NB4 (cell line): ENCODE results near the gene RAB42.
A peak's percentile ranks its signal among the peaks of the same experiment; 100 is the strongest.

ENCODE experiments used
- POLR2A ChIP-seq: IDR thresholded peaks from 2 replicates; pipeline ENCODE4 v1.6.1; 2011; ENCODE audit warnings: mild to moderate bottlenecking; ENCODE audit not compliant: insufficient read length; ENCODE audit errors: extremely low read depth
- TF ChIP-seq, protein P1 (sequence below): IDR thresholded peaks from one replicate; pipeline ENCODE4 v1.5.1; 2012; ENCODE audit warnings: low read depth, low read length

DNA sequence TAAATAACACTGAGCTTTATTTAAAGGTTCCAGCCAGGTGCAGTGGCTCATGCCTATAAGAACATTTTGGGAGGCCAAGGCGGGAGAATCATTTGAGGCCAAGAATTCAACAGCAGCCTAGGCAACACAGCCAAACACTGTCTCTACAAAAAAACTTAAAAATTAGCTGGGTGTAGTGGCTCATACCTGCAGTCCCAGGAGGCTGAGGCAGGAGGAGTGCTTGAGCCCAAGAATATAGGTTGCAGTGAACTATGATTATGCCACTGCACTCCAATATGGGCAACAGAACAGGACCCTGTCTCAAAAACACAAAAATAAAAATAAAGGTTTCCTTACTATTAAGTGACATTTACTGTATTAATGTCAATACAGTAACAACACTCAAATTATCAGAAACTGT, 48.7 kb downstream of the RAB42 start:
- TF ChIP-seq, protein P1, sequence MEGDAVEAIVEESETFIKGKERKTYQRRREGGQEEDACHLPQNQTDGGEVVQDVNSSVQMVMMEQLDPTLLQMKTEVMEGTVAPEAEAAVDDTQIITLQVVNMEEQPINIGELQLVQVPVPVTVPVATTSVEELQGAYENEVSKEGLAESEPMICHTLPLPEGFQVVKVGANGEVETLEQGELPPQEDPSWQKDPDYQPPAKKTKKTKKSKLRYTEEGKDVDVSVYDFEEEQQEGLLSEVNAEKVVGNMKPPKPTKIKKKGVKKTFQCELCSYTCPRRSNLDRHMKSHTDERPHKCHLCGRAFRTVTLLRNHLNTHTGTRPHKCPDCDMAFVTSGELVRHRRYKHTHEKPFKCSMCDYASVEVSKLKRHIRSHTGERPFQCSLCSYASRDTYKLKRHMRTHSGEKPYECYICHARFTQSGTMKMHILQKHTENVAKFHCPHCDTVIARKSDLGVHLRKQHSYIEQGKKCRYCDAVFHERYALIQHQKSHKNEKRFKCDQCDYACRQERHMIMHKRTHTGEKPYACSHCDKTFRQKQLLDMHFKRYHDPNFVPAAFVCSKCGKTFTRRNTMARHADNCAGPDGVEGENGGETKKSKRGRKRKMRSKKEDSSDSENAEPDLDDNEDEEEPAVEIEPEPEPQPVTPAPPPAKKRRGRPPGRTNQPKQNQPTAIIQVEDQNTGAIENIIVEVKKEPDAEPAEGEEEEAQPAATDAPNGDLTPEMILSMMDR = peak; percentile 29
- no peak for TF ChIP-seq POLR2A
